ENCODE results near the gene RFTN1. TPM values are rescaled to one million over a fixed set of nuclear protein-coding genes. Genes with fewer than 3 reads are reported as not detected.

The RFTN1 gene
- total RNA-seq, 1 experiment from 2014 or later = 2.2 TPM

DNA sequence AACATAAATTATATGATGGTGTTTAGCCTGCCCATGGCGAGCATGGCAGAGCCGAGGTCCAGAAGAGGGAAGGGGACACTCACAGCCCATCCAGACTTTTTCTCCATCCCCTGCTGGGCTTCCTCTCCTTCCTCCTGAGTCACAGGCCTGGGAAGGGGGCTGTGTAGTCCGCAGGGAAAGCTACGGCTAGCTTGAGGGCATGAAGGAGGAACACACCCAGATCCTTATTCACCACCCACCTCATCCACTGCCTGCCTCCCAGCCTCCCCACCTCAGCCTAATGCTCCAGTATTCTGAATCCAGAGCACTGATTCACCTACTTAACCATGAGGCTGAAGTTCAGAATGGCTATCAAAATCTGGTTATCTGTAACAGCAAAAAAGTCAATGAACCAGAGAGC, 150.7 kb downstream of the RFTN1 start:
- Histone ChIP-seq H3K4me2 (ENCODE audit: insufficient read depth, insufficient read length, low read length) (no peak overlapping the region), H3K14ac (ENCODE audit: insufficient read depth, low read length) (no peak overlapping the region), H3K27ac (ENCODE audit: insufficient read length, low read depth, low read length) (no peak overlapping the region), H4K20me1 (ENCODE audit: control insufficient read depth, insufficient read depth, insufficient read length) (no peaks in the 10 kb centered on the region), H2BK120ac (ENCODE audit: low read depth, low read length, poor library complexity, severe bottlenecking) (no peak overlapping the region), H2BK20ac (ENCODE audit: low read depth, low read length, poor library complexity, severe bottlenecking) (no peak overlapping the region), H3K27me3 (ENCODE audit: insufficient read depth, low read length) (no peaks in the 10 kb centered on the region), H4K8ac (replicated peaks; ENCODE audit: insufficient read length, low read depth, low read length) (no peak overlapping the region), H3K23ac (ENCODE audit: insufficient read length, low read depth, low read length) (no peak overlapping the region), H2BK15ac (ENCODE audit: low read depth, low read length) (no peak overlapping the region), H3K79me2 (ENCODE audit: insufficient read depth, low read length) (no peaks in the 10 kb centered on the region), H3K9ac (ENCODE audit: extremely low read depth, insufficient read length, low read length) (no peak overlapping the region), H4K91ac (ENCODE audit: insufficient read length, low read depth, low read length) (no peak overlapping the region), H2AFZ (ENCODE audit: low read length) (no peak overlapping the region), H2BK12ac (ENCODE audit: insufficient read length, low read depth, low read length) (no peak overlapping the region), H3K18ac (ENCODE audit: insufficient read length, low read depth, low read length) (no peak overlapping the region), H2AK5ac (ENCODE audit: insufficient read length, low read length) (no peak overlapping the region), H3K56ac (ENCODE audit: insufficient read length, low read depth, low read length) (no peak overlapping the region), H3K4me1 (ENCODE audit: insufficient read depth, low read length) (no peaks in the 10 kb centered on the region), H3K4ac (ENCODE audit: low read depth, low read length) (no peak overlapping the region), H3K9me3 (ENCODE audit: control insufficient read depth, low read depth, low read length) (no peaks in the 10 kb centered on the region), H2BK5ac (ENCODE audit: insufficient read length, low read length) (no peak overlapping the region), H3K23me2 (ENCODE audit: insufficient read length, low read depth, low read length, poor library complexity, severe bottlenecking) (no peaks in the 10 kb centered on the region), H3K79me1 (ENCODE audit: insufficient read depth, low read depth, low read length, poor library complexity, severe bottlenecking) (no peaks in the 10 kb centered on the region), H3T11ph (ENCODE audit: low read length) (no peak overlapping the region), H4K5ac (ENCODE audit: insufficient read length, low read depth, low read length) (no peak overlapping the region)
- TF ChIP-seq CTCF (conservative IDR thresholded peaks at IDR 0.05) = no peak
- Mint-ChIP-seq H3K27me3 (ENCODE audit: low read depth) (no peaks in the 10 kb centered on the region), H3K4me3 (no peak overlapping the region), H3K36me3 (ENCODE audit: insufficient read depth in 1 of 3, low read depth in 3 of 3) (no peaks in the 10 kb centered on the region), H3K27ac (no peak overlapping the region), H3K4me1 (peaks cover 4 to 6% of the 10 kb centered on the region in 2 experiments), H3K9me3 (no peaks in the 10 kb centered on the region; a peak in 1 of 5 replicates)
- DNase-seq = no peak
- no CpG with 5 or more reads among the region's 4 CpGs for WGBS (ENCODE audit: extremely low coverage, insufficient read length, low lambda C conversion rate)
